Limb (tissue), 2 donors: ENCODE results near the gene EYS.
A peak's percentile ranks its signal among the peaks of the same experiment; 100 is the strongest.

ENCODE experiments used
- DNase-seq, 2 donors: peaks; one replicate each; pipeline ENCODE4 v3.0.0-alpha.2; 2016; ENCODE audit errors: extremely low spot score in 2 of 2

Gene EYS

DNA sequence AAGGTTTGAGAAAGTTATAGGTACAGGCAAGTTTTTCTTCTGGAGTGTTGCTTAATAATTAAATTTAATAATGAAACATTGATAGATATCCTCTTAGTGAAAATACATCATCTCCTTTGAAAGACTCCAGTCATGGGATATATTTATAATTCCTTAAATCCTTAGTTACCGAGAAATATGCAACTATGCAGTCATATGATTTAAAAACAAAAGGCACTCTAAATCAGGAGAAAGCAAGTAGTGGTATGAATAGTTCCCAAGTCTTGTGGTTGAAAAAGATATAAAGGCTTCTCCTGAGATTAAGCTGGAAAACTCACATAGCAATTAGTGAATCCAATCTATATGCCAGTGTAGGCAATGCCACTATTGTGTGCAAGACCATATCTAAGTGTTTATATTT is 475.4 kb downstream of the EYS start:
- no peak for DNase-seq

- no peak for DNase-seq
Observed at GRCh38 chr6:65229825-65230224, 477.2 kb downstream of the EYS start.

GRCh38 chr6:65221153-65221552 is 485.9 kb downstream of the EYS start:
- no peak for DNase-seq

DNA sequence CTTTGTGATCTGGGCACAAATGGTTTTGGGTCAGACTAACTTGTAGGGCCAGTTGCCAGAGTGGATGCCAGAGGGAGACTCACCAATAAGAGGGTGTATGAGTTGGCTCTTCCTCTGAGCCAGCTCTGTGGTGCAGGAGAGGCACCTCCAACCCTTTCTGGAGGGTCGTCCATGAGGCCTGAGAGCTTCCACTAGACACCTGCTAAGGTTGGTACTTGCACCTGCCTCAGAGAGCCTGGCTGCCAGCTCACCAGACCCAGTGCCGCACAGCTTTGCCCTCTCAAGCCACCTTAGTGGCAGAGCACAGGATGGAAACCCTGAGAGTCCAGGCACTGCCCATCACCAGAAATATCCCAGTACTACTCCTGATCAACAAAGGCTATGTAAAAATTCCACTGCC is 504.3 kb downstream of the EYS start:
- DNase-seq, result no peak

DNA sequence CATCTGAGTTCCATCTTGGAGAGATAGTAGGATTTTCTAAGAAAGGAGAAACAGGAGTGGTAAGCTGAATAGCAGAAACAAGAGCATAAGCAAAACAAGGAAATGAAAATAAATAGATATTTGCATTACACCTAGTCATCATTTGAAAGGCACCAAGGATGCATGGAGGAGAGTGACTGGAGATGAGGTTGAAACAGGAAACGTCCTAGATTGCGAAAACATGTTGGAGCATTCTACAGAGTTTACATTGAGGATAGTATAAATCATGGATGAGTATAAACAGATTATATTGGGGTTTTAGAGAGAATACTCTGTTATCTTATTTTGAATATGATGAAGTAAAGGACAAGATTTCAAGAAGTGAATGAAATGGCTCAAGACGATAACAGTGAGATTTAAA is 507.3 kb downstream of the EYS start:
- DNase-seq, result no peak

- no peak for DNase-seq
Observed at GRCh38 chr6:65199121-65199520, 507.9 kb downstream of the EYS start.

DNA sequence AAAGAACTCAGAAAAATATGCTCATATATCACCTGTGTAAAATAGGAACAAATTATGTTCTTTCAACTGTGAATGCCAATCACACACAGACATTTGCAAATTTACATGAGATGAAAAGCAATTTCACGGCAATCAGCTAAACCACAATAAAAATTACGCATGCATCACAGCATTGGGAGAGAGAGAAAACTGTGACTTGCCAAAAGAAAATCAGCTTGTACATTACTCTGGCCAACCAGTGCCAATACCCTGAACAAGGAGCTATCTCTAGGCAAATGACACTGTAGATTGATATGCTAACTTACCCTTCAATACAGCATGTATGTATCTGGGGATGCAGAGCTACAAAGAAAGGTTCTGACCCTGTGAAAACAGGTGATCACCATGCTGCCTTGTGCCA is 515.6 kb downstream of the EYS start:
- no peak for DNase-seq

GRCh38 chr6:65189236-65189881 is 517.7 kb downstream of the EYS start:
- no peak for DNase-seq

DNA sequence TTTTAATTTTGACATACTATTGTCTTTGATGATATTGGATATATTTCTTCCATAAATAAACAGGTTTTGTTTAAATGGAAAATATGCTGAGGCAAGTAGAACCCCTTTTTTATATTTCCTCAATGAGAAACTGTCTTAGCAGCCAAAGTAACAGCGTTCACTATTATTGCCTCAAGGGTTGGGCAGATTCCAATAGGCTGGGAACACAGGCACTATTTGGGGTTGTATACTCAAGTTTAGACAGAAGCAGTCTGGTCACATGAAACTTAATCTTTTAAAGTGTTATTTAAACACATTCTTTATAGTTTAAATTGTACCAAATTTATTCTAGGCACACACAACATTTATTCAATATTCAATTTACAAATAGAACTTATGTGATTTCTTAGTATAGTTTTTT is 520.2 kb downstream of the EYS start:
- no peak for DNase-seq

DNA sequence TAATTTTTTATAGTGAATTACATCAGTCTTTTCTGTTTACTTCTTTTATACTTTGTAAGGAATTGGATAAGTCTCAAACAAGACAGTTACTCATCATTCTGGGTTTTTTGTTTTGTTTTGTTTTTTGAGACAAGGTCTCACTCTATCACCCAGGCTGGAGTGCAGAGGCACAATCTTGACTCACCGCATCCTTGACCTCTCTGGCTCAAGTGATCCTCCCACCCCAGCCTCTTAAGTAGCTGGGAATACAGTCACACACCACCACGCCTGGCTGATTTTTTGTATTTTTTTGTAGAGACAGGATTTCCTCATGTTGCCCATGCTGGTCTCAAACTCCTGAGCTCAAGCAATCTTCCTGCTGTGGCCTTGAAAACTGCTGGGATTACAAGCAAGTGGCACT is 524.3 kb downstream of the EYS start:
- DNase-seq, result no peak

DNA sequence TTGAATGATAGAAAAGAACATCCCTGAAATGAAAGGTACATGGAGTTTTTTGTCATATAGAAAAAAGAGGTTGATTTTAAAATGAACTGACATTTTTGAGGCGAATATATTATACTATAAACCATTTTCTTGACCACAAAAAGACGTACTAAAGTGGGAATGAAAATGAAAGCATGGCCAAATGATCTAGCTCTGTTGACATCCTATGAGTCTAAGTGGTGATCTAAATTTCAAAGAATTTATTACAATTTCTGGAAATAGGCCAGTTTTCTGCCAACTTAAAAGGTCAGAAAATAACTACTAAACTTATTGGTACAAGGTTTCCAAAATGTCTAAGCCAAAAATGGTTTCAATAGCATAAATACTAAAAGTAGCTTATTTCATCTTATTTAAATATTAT is 536.8 kb downstream of the EYS start:
- no peak for DNase-seq

DNA sequence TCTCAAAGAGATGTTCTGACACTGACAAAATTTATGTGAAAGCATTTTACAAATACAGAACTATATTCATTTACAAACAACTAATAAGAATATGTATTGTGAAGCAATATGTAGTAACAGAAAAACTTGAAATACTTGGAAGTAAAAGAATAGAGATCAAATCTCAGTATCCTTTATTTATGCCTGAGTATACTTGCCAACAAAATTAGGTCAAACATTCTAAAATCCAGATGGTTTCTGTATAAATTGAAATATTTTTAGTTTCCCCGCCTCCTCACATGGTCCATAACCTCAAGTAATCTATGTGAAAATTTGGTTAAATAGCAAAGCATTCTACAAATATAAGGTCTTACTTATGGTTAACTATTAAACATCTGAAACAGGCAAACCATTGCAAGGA is 545.4 kb downstream of the EYS start:
- peak in 1 of 2 donors; percentile 18 for DNase-seq

- DNase-seq, result no peak
Observed at GRCh38 chr6:65157025-65157424, 550.0 kb downstream of the EYS start.

GRCh38 chr6:65155083-65155482 is 551.9 kb downstream of the EYS start:
- DNase-seq, result no peak

DNA sequence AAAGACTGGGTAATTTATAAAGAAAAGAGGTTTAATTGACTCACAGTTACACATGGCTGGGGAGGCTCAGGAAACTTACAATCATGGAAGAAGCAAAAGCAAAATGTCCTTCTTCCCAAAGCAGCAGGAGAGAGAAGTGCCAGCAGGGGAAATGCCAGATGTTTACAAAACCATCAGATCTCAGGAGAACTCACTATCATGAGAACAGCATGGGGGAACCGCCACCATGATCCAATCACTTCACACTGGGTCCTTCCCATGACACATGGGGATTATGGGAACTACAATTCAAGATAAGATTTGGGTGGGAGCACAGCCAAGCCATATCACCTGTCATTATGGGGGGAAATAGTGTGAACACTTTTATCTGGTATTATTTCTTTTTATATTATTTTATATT is 557.2 kb downstream of the EYS start:
- DNase-seq, result no peak

GRCh38 chr6:65148839-65149238 is 558.2 kb downstream of the EYS start:
- DNase-seq, result no peak

- no peak for DNase-seq
Observed at GRCh38 chr6:65135567-65135966, 571.5 kb downstream of the EYS start.

- DNase-seq, result no peak
Observed at GRCh38 chr6:65126667-65127066, 580.4 kb downstream of the EYS start.

DNA sequence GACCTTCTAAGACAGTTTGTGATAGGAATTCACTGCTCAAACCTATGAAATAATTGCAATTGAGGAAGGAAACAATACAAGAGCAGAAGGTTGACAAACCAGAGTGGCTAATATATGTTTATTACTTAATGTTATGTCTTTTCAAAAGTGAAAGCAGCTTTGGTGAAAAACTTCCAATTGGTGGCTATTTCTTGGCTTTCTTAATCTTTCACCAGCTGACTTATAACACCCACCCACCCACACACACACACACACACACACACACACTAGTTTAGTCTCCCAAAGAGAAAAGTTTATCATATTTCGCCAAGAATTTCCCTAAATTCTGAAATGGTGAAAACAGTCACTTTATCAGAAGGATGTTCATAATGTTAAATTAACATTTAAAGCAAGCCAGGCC is 583.5 kb downstream of the EYS start:
- no peak for DNase-seq

- no peak for DNase-seq
Observed at GRCh38 chr6:65117817-65118409, 589.1 kb downstream of the EYS start.

GRCh38 chr6:65116326-65116725 is 590.7 kb downstream of the EYS start:
- DNase-seq, result no peak

GRCh38 chr6:65113581-65113980 is 593.4 kb downstream of the EYS start:
- no peak for DNase-seq

- DNase-seq, result no peak
Observed at GRCh38 chr6:65112435-65112834, 594.6 kb downstream of the EYS start.

- DNase-seq, result no peak
Observed at GRCh38 chr6:65110031-65110430, 597.0 kb downstream of the EYS start.
